Muscle of back (tissue), 11 donors: ENCODE results near the gene ADGRL2. TPM values are rescaled to one million over a fixed set of nuclear protein-coding genes. Genes with fewer than 3 reads are reported as not detected.

Experiments used
- DNase-seq, 3 donors: peaks; one replicate each; pipeline versions ENCODE4 v3.0.0 to v3.0.0-alpha.2; 2013
- polyA plus RNA-seq, 10 donors: library from polyadenylated mRNA; unstranded; fragments of 120-200 nt; gene quantifications; one replicate each; pipeline ENCODE4 v1.2.1, GENCODE V29; 2013; ENCODE audit not compliant: insufficient read length in 10 of 10

The ADGRL2 gene
- polyA plus RNA-seq, 10 donors: 60.4 to 122 (median 79.7) TPM

GRCh38 chr1:81804312-81804711, 3.6 kb downstream of the ADGRL2 start:
- DNase-seq: peak in 1 of 3 donors; percentile 67

- DNase-seq: peak in 1 of 3 donors; percentile 36
These were observed 5.0 kb downstream of the ADGRL2 start for GRCh38 chr1:81805537-81806431.

GRCh38 chr1:81806432-81806770, 5.7 kb downstream of the ADGRL2 start:
- DNase-seq: no peak

- peak in 1 of 3 donors; percentile 24 for DNase-seq
These were observed 8.0 kb downstream of the ADGRL2 start for GRCh38 chr1:81808760-81809159.

- no peak for DNase-seq
These were observed 9.1 kb downstream of the ADGRL2 start for GRCh38 chr1:81809808-81810207.

GRCh38 chr1:81811757-81812371, 11.1 kb downstream of the ADGRL2 start:
- DNase-seq: peak in 1 of 3 donors; percentile 15

GRCh38 chr1:81812712-81813111, 12.0 kb downstream of the ADGRL2 start:
- DNase-seq: peak in 1 of 3 donors; percentile 48

GRCh38 chr1:81813691-81814090, 13.0 kb downstream of the ADGRL2 start:
- no peak for DNase-seq

- no peak for DNase-seq
These were observed 18.9 kb downstream of the ADGRL2 start for GRCh38 chr1:81819613-81820012.

GRCh38 chr1:81820765-81821164, 20.0 kb downstream of the ADGRL2 start:
- DNase-seq: no peak

- DNase-seq: no peak
These were observed 22.3 kb downstream of the ADGRL2 start for GRCh38 chr1:81823082-81823481.

- no peak for DNase-seq
These were observed 24.0 kb downstream of the ADGRL2 start for GRCh38 chr1:81824759-81825158.

- no peak for DNase-seq
These were observed 27.2 kb downstream of the ADGRL2 start for GRCh38 chr1:81827942-81828341.

GRCh38 chr1:81832573-81832972, 31.8 kb downstream of the ADGRL2 start:
- peak in 1 of 3 donors; percentile 67 for DNase-seq

- DNase-seq: peak in 1 of 3 donors; percentile 33
These were observed 33.0 kb downstream of the ADGRL2 start for GRCh38 chr1:81833722-81834121.

GRCh38 chr1:81834268-81834667, 33.5 kb downstream of the ADGRL2 start:
- DNase-seq: peak in 1 of 3 donors; percentile 10

GRCh38 chr1:81834921-81835698, 34.4 kb downstream of the ADGRL2 start:
- peak; percentile 52 to 77 (median 55) for DNase-seq

- DNase-seq: peak in 1 of 3 donors; percentile 20
These were observed 35.4 kb downstream of the ADGRL2 start for GRCh38 chr1:81836007-81836626.

GRCh38 chr1:81838600-81839218, 38.0 kb downstream of the ADGRL2 start:
- DNase-seq: no peak

GRCh38 chr1:81840805-81841204, 40.1 kb downstream of the ADGRL2 start:
- DNase-seq: no peak

- no peak for DNase-seq
These were observed 41.1 kb downstream of the ADGRL2 start for GRCh38 chr1:81841795-81842194.
